COLO668 (cell line): ENCODE data around the gene PCARE.
A peak's percentile ranks its signal among the peaks of the same experiment; 100 is the strongest.
"Not testable (repeated sequence)": the region's sequence is repeated elsewhere in the genome, so short reads cannot be mapped to it uniquely, and the experiment has no call there.

ENCODE experiments used
- DNase-seq: peaks from one replicate; lab custom pipeline; 2025; ENCODE audit not compliant: unreplicated experiment; lab: John Stamatoyannopoulos, UW

Gene PCARE

GRCh38 chr2:29074411-29074810 is at the start of gene PCARE:
Gene PCARE, minus strand, starts transcription at chr2:29074523. Its CDS starts 262 bp downstream, at chr2:29074261.
- DNase-seq: no peak

GRCh38 chr2:29123617-29124349 is 49.5 kb upstream of the PCARE start:
- DNase-seq: no peak

- DNase-seq: no peak
Observed at GRCh38 chr2:29120846-29121245, 46.5 kb upstream of the PCARE start.

GRCh38 chr2:29119211-29119610 is 44.9 kb upstream of the PCARE start:
- no peak for DNase-seq

- DNase-seq: no peak
Observed at GRCh38 chr2:29117636-29118303, 43.4 kb upstream of the PCARE start.

- peak; percentile 20 for DNase-seq
Observed at GRCh38 chr2:29115797-29116781, 41.8 kb upstream of the PCARE start.

- peak; percentile 37 for DNase-seq
Observed at GRCh38 chr2:29114946-29115609, 40.8 kb upstream of the PCARE start, which contains the start of gene CLIP4. Gene CLIP4, plus strand, starts transcription at chr2:29115415. Its CDS starts 5,974 bp downstream, at chr2:29121389.

GRCh38 chr2:29114586-29114945 is 40.2 kb upstream of the PCARE start:
- DNase-seq: no peak

- DNase-seq: peak; percentile 27
Observed at GRCh38 chr2:29113891-29114321, 39.6 kb upstream of the PCARE start.

GRCh38 chr2:29113027-29113686 is 38.8 kb upstream of the PCARE start:
- no peak for DNase-seq

GRCh38 chr2:29112379-29112778 is 38.1 kb upstream of the PCARE start:
- no peak for DNase-seq

GRCh38 chr2:29110916-29111535 is 36.7 kb upstream of the PCARE start:
- DNase-seq: no peak

GRCh38 chr2:29109246-29109645 is 34.9 kb upstream of the PCARE start:
- no peak for DNase-seq

- DNase-seq: no peak
Observed at GRCh38 chr2:29108225-29108624, 33.9 kb upstream of the PCARE start.

GRCh38 chr2:29107547-29107946 is 33.2 kb upstream of the PCARE start:
- not testable (repeated sequence) for DNase-seq

GRCh38 chr2:29106980-29107388 is 32.7 kb upstream of the PCARE start:
- DNase-seq: no peak

GRCh38 chr2:29106256-29106655 is 31.9 kb upstream of the PCARE start:
- no peak for DNase-seq

GRCh38 chr2:29105375-29105774 is 31.1 kb upstream of the PCARE start:
- no peak for DNase-seq

GRCh38 chr2:29104688-29105087 is 30.4 kb upstream of the PCARE start:
- DNase-seq: no peak

GRCh38 chr2:29100564-29100963 is 26.2 kb upstream of the PCARE start:
- DNase-seq: no peak
